ENCODE results near the gene PLPP3. TPM values are rescaled to one million over a fixed set of nuclear protein-coding genes. Genes with fewer than 3 reads are reported as not detected.

Gene PLPP3
- total RNA-seq, 1 experiment from 2014 or later: 33.8 TPM

- Histone ChIP-seq H3K27me3 (ENCODE audit: control insufficient read depth, insufficient read depth, low read length) (no peaks in the 10 kb centered on the region), H3K4me3 (ENCODE audit: insufficient read depth, low read depth, low read length) (no peak overlapping the region), H3K36me3 (replicated peaks; ENCODE audit: control insufficient read depth, insufficient read depth, low read length) (no peaks in the 10 kb centered on the region)
- peak; percentile 42 for DNase-seq
Measured at GRCh38 chr1:56566994-56567393, 12.4 kb downstream of the PLPP3 start.

GRCh38 chr1:56566061-56566744, 13.2 kb downstream of the PLPP3 start:
- no peak for DNase-seq
- Histone ChIP-seq H3K4me3 (ENCODE audit: insufficient read depth, low read depth, low read length) (no peak overlapping the region), H3K27me3 (ENCODE audit: control insufficient read depth, insufficient read depth, low read length) (no peaks in the 10 kb centered on the region), H3K36me3 (replicated peaks; ENCODE audit: control insufficient read depth, insufficient read depth, low read length) (no peaks in the 10 kb centered on the region)

- no peak for DNase-seq
- H3K36me3 ChIP-seq (replicated peaks; ENCODE audit: control insufficient read depth, insufficient read depth, low read length): no peaks in the 10 kb centered on the region
- H3K27me3 ChIP-seq (ENCODE audit: control insufficient read depth, insufficient read depth, low read length): no peaks in the 10 kb centered on the region
- no peak overlapping the region for H3K4me3 ChIP-seq (ENCODE audit: insufficient read depth, low read depth, low read length)
Measured at GRCh38 chr1:56564615-56565014, 14.7 kb downstream of the PLPP3 start.

GRCh38 chr1:56563568-56563967, 15.8 kb downstream of the PLPP3 start:
- Histone ChIP-seq H3K36me3 (replicated peaks; ENCODE audit: control insufficient read depth, insufficient read depth, low read length) (no peaks in the 10 kb centered on the region), H3K4me3 (ENCODE audit: insufficient read depth, low read depth, low read length) (no peak overlapping the region), H3K27me3 (ENCODE audit: control insufficient read depth, insufficient read depth, low read length) (no peaks in the 10 kb centered on the region)
- DNase-seq: no peak

- no peak for DNase-seq
- no peak overlapping the region for H3K4me3 ChIP-seq (ENCODE audit: insufficient read depth, low read depth, low read length)
Measured at GRCh38 chr1:56562891-56563452, 16.4 kb downstream of the PLPP3 start.

GRCh38 chr1:56561227-56562019, 17.9 kb downstream of the PLPP3 start:
- Histone ChIP-seq H3K36me3 (replicated peaks; ENCODE audit: control insufficient read depth, insufficient read depth, low read length) (no peaks in the 10 kb centered on the region), H3K4me3 (ENCODE audit: insufficient read depth, low read depth, low read length) (no peak overlapping the region), H3K27me3 (ENCODE audit: control insufficient read depth, insufficient read depth, low read length) (no peaks in the 10 kb centered on the region)
- no peak for DNase-seq

More at GRCh38 chr1:56562891-56563452, 16.4 kb downstream of the PLPP3 start:
- Histone ChIP-seq H3K36me3 (replicated peaks; ENCODE audit: control insufficient read depth, insufficient read depth, low read length) (no peaks in the 10 kb centered on the region), H3K27me3 (ENCODE audit: control insufficient read depth, insufficient read depth, low read length) (no peaks in the 10 kb centered on the region)

GRCh38 chr1:56557746-56558145, 21.6 kb downstream of the PLPP3 start:
- Histone ChIP-seq H3K36me3 (replicated peaks; ENCODE audit: control insufficient read depth, insufficient read depth, low read length) (no peaks in the 10 kb centered on the region), H3K27me3 (ENCODE audit: control insufficient read depth, insufficient read depth, low read length) (no peaks in the 10 kb centered on the region), H3K4me3 (ENCODE audit: insufficient read depth, low read depth, low read length) (no peak overlapping the region)
- DNase-seq: no peak

GRCh38 chr1:56555448-56555847, 23.9 kb downstream of the PLPP3 start:
- Histone ChIP-seq H3K4me3 (ENCODE audit: insufficient read depth, low read depth, low read length) (no peak overlapping the region), H3K27me3 (ENCODE audit: control insufficient read depth, insufficient read depth, low read length) (no peaks in the 10 kb centered on the region), H3K36me3 (replicated peaks; ENCODE audit: control insufficient read depth, insufficient read depth, low read length) (no peaks in the 10 kb centered on the region)
- DNase-seq: no peak

GRCh38 chr1:56553046-56553445, 26.3 kb downstream of the PLPP3 start:
- Histone ChIP-seq H3K27me3 (ENCODE audit: control insufficient read depth, insufficient read depth, low read length) (no peaks in the 10 kb centered on the region), H3K4me3 (ENCODE audit: insufficient read depth, low read depth, low read length) (no peak overlapping the region), H3K36me3 (replicated peaks; ENCODE audit: control insufficient read depth, insufficient read depth, low read length) (no peaks in the 10 kb centered on the region)
- DNase-seq: no peak

GRCh38 chr1:56552349-56552748, 27.0 kb downstream of the PLPP3 start:
- Histone ChIP-seq H3K4me3 (ENCODE audit: insufficient read depth, low read depth, low read length) (no peak overlapping the region), H3K36me3 (replicated peaks; ENCODE audit: control insufficient read depth, insufficient read depth, low read length) (no peaks in the 10 kb centered on the region), H3K27me3 (ENCODE audit: control insufficient read depth, insufficient read depth, low read length) (no peaks in the 10 kb centered on the region)
- no peak for DNase-seq

GRCh38 chr1:56551691-56552090, 27.7 kb downstream of the PLPP3 start:
- no peak overlapping the region for H3K4me3 ChIP-seq (ENCODE audit: insufficient read depth, low read depth, low read length)
- H3K36me3 ChIP-seq (replicated peaks; ENCODE audit: control insufficient read depth, insufficient read depth, low read length): no peaks in the 10 kb centered on the region
- H3K27me3 ChIP-seq (ENCODE audit: control insufficient read depth, insufficient read depth, low read length): no peaks in the 10 kb centered on the region
- DNase-seq: no peak

GRCh38 chr1:56550859-56551188, 28.5 kb downstream of the PLPP3 start:
- H3K4me3 ChIP-seq (ENCODE audit: insufficient read depth, low read depth, low read length): no peak overlapping the region
- no peak for DNase-seq
- H3K27me3 ChIP-seq (ENCODE audit: control insufficient read depth, insufficient read depth, low read length): no peaks in the 10 kb centered on the region
- H3K36me3 ChIP-seq (replicated peaks; ENCODE audit: control insufficient read depth, insufficient read depth, low read length): no peaks in the 10 kb centered on the region

- H3K27me3 ChIP-seq (ENCODE audit: control insufficient read depth, insufficient read depth, low read length): no peaks in the 10 kb centered on the region
- H3K36me3 ChIP-seq (replicated peaks; ENCODE audit: control insufficient read depth, insufficient read depth, low read length): no peaks in the 10 kb centered on the region
- H3K4me3 ChIP-seq (ENCODE audit: insufficient read depth, low read depth, low read length): no peak overlapping the region
- peak; percentile 40 for DNase-seq
Measured at GRCh38 chr1:56550138-56550858, 29.1 kb downstream of the PLPP3 start.

GRCh38 chr1:56548571-56548970, 30.8 kb downstream of the PLPP3 start:
- no peaks in the 10 kb centered on the region for H3K36me3 ChIP-seq (replicated peaks; ENCODE audit: control insufficient read depth, insufficient read depth, low read length)

GRCh38 chr1:56547977-56548376, 31.4 kb downstream of the PLPP3 start:
- H3K27me3 ChIP-seq (ENCODE audit: control insufficient read depth, insufficient read depth, low read length): no peaks in the 10 kb centered on the region
- H3K36me3 ChIP-seq (replicated peaks; ENCODE audit: control insufficient read depth, insufficient read depth, low read length): no peaks in the 10 kb centered on the region
- no peak overlapping the region for H3K4me3 ChIP-seq (ENCODE audit: insufficient read depth, low read depth, low read length)
- no peak for DNase-seq

More at GRCh38 chr1:56548571-56548970, 30.8 kb downstream of the PLPP3 start:
- DNase-seq: no peak
- Histone ChIP-seq H3K27me3 (ENCODE audit: control insufficient read depth, insufficient read depth, low read length) (no peaks in the 10 kb centered on the region), H3K4me3 (ENCODE audit: insufficient read depth, low read depth, low read length) (no peak overlapping the region)
